GM12878 (cell line): ENCODE measurements around the gene GALNT15. TPM values are rescaled to one million over a fixed set of nuclear protein-coding genes. Genes with fewer than 3 reads are reported as not detected.

Source experiments
- ATAC-seq: fragments of 200-7000 bp; cut with Tn5 transposase; 3 replicates; pipeline ENCODE4 v1.9.1; 2020; ENCODE audit warnings: mild to moderate bottlenecking, moderate library complexity
- Bru-seq: library from RNA; stranded (reverse); fragments of 400-500 nt; gene quantifications from one replicate; lab custom pipeline; 2021; lab: Mats Ljungman, UMichigan
- BruChase-seq, 2 experiments: library from RNA; stranded (reverse); fragments of 400-500 nt; gene quantifications; one replicate each; lab custom pipeline; 2021; lab: Mats Ljungman, UMichigan
- BruUV-seq: library from RNA; stranded (reverse); fragments of 400-500 nt; replicated peaks from 2 replicates; lab custom pipeline; 2021; lab: Mats Ljungman, UMichigan
- CTCF ChIA-PET: fragments of 300-600 bp; sonication (Branson Sonifier 250); formaldehyde crosslinking; extraction: SDS; loops from one replicate; lab custom pipeline; 2021; ENCODE audit warnings: inconsistent platforms; lab: Yijun Ruan, JAX
- POLR2A ChIA-PET: fragments of 350-600 bp; formaldehyde crosslinking; extraction: SDS; loops from one replicate; lab custom pipeline; 2021; ENCODE audit warnings: inconsistent platforms; lab: Charles Lee
- RAD21 ChIA-PET: fragments of 300-600 bp; sonication (Branson Sonifier 250); formaldehyde crosslinking; loops from one replicate; lab custom pipeline; 2023; ENCODE audit warnings: antibody characterized with exemption; ENCODE audit not compliant: unreplicated experiment; lab: Charles Lee
- SMC1A ChIA-PET: fragments of 300-600 bp; sonication (Branson Sonifier 250); formaldehyde crosslinking; loops from one replicate; lab custom pipeline; 2023; ENCODE audit not compliant: unreplicated experiment, uncharacterized antibody; lab: Charles Lee
- DNase-seq: peaks from one replicate; pipeline ENCODE4 v3.0.0-alpha.2; 2011; ENCODE audit warnings: low read depth, low spot score
- FAIRE-seq: peaks from 3 replicates; lab custom pipeline; 2011; peaks lifted over from hg19 to GRCh38; lab: Jason Lieb, UNC
- H2AFZ ChIP-seq: 2 replicates; pipeline ENCODE4 v1.6.0; 2011; ENCODE audit warnings: low read depth, low read length, control low read depth; ENCODE audit not compliant: control insufficient read depth
- H3K27ac ChIP-seq: 2 replicates; pipeline ENCODE4 v1.5.1; 2011; ENCODE audit warnings: control low read depth; ENCODE audit not compliant: control insufficient read depth, insufficient read depth
- H3K27me3 ChIP-seq, 2 experiments: replicated peaks in 1 of 2; 2 replicates each; pipeline versions ENCODE4 v1.6.0 to v1.6.1; 2011; ENCODE audit warnings: low read length in 1 of 2; ENCODE audit not compliant: control insufficient read depth in 2 of 2, insufficient read depth in 2 of 2
- H3K36me3 ChIP-seq, 2 experiments: 2 replicates each; pipeline ENCODE4 v1.5.1; 2011; ENCODE audit warnings: low read length in 1 of 2; ENCODE audit not compliant: control insufficient read depth in 2 of 2, insufficient read depth in 2 of 2
- H3K4me1 ChIP-seq: 2 replicates; pipeline ENCODE4 v1.6.1; 2011; ENCODE audit warnings: mild to moderate bottlenecking, low read length, moderate library complexity, mixed read lengths; ENCODE audit not compliant: control insufficient read depth, insufficient read depth
- H3K4me2 ChIP-seq: 2 replicates; pipeline ENCODE4 v1.6.0; 2011; ENCODE audit warnings: control low read depth; ENCODE audit not compliant: control insufficient read depth, insufficient read depth
- H3K4me3 ChIP-seq: fragments of 200-600 bp; sonication (generic); 2 replicates; pipeline ENCODE4 v1.5.1; 2016
- H3K79me2 ChIP-seq: 2 replicates; pipeline ENCODE4 v1.6.0; 2011; ENCODE audit warnings: low read length; ENCODE audit not compliant: control insufficient read depth, insufficient read depth
- H3K9ac ChIP-seq: 2 replicates; pipeline ENCODE4 v1.8.0; 2011; ENCODE audit warnings: low read length, control low read depth, mixed read lengths; ENCODE audit not compliant: control insufficient read depth, insufficient read depth
- H3K9me3 ChIP-seq: replicated peaks from 3 replicates; pipeline ENCODE4 v1.5.1; 2011; ENCODE audit warnings: mild to moderate bottlenecking, low read length; ENCODE audit not compliant: control insufficient read depth, insufficient read depth
- H4K20me1 ChIP-seq: 2 replicates; pipeline ENCODE4 v1.6.0; 2011; ENCODE audit not compliant: control insufficient read depth, insufficient read depth
- CBX3 ChIP-seq: fragments of 200-600 bp; sonication (generic); IDR thresholded peaks from 2 replicates; pipeline ENCODE4 v1.6.1; 2016; ENCODE audit warnings: low read depth, borderline replicate concordance
- CEBPB ChIP-seq, 2 experiments: fragments of 150-350 bp in 1 of 2; IDR thresholded peaks; 2 replicates each; pipeline ENCODE4 v1.6.1; 2012 to 2014; ENCODE audit warnings: low read depth in 2 of 2, low read length in 2 of 2, borderline replicate concordance in 1 of 2, inconsistent platforms in 1 of 2
- DPF2 ChIP-seq: fragments of 450-650 bp; IDR thresholded peaks from 2 replicates; pipeline ENCODE4 v1.6.1; 2017; ENCODE audit warnings: mild to moderate bottlenecking
- JUNB ChIP-seq: IDR thresholded peaks from 2 replicates; pipeline ENCODE4 v1.6.1; 2016; ENCODE audit warnings: antibody characterized with exemption, mild to moderate bottlenecking
- MYB ChIP-seq: fragments of 150-350 bp; IDR thresholded peaks from 2 replicates; pipeline ENCODE4 v1.6.1; 2014; ENCODE audit warnings: mild to moderate bottlenecking, low read depth, low read length, borderline replicate concordance
- MYC ChIP-seq: IDR thresholded peaks from 2 replicates; pipeline ENCODE4 v1.6.1; 2011; ENCODE audit warnings: mild to moderate bottlenecking, low read length, moderate library complexity, inconsistent platforms; ENCODE audit not compliant: insufficient read depth, insufficient replicate concordance, insufficient read length, severe bottlenecking
- POU2F2 ChIP-seq: IDR thresholded peaks from 3 replicates; pipeline ENCODE4 v1.6.1; 2011; ENCODE audit warnings: low read depth, mild to moderate bottlenecking, low read length, borderline replicate concordance
- RAD51 ChIP-seq: fragments of 450-650 bp; IDR thresholded peaks from 2 replicates; pipeline ENCODE4 v1.6.1; 2016; ENCODE audit warnings: moderate library complexity, mild to moderate bottlenecking, inconsistent platforms
- SMAD1 ChIP-seq: fragments of 450-650 bp; IDR thresholded peaks from 2 replicates; pipeline ENCODE4 v1.6.1; 2018; ENCODE audit warnings: mild to moderate bottlenecking, low read depth; ENCODE audit not compliant: partially characterized antibody
- SPI1 ChIP-seq: IDR thresholded peaks from 2 replicates; pipeline ENCODE4 v1.6.1; 2011; ENCODE audit warnings: low read depth, mild to moderate bottlenecking, low read length, moderate library complexity, borderline replicate concordance; ENCODE audit not compliant: insufficient read depth
- TARDBP ChIP-seq: IDR thresholded peaks from 2 replicates; pipeline ENCODE4 v1.6.1; 2016; ENCODE audit warnings: borderline replicate concordance
- WRNIP1 ChIP-seq: IDR thresholded peaks from 2 replicates; pipeline ENCODE4 v1.6.1; 2011; ENCODE audit warnings: low read depth, low read length, improper control_type of control experiment, borderline replicate concordance
- ZNF207 ChIP-seq: fragments of 450-650 bp; IDR thresholded peaks from 2 replicates; pipeline ENCODE4 v1.6.1; 2014; ENCODE audit warnings: antibody characterized with exemption, mild to moderate bottlenecking, borderline replicate concordance
- WGBS: methylation state at CpG from one replicate; pipeline ENCODE4 v1.1.6; 2016; ENCODE audit warnings: low lambda C conversion rate; ENCODE audit not compliant: insufficient replicate concordance, insufficient coverage; ENCODE audit errors: missing lambda C conversion rate; 5-methylcytosine and 5-hydroxymethylcytosine counted together
- in situ Hi-C: fragments of 300-500 bp; cut with MboI; formaldehyde crosslinking; loops from 9 replicates; pipeline ENCODE4 v1.14.3; 2018; ENCODE audit warnings: mixed read lengths
- intact Hi-C: fragments of 100-400 bp; cut with micrococcal nuclease; formaldehyde crosslinking; loops from one replicate; pipeline ENCODE4 v1.14.2; 2022; ENCODE audit not compliant: unreplicated experiment
- long read RNA-seq, 2 experiments: library from polyadenylated mRNA; unstranded; transcript quantifications; one replicate each; pipeline ENCODE4 v2.0.0, GENCODE V29; 2019 to 2020
- polyA minus RNA-seq, 3 experiments: library from RNA; depleted of rRNA, polyadenylated mRNA; stranded (reverse); fragments of >200 nt; gene quantifications; 2 replicates each; pipeline ENCODE4 v1.2.3, GENCODE V29; 2011
- polyA plus RNA-seq, 11 experiments: library from polyadenylated mRNA; depleted of rRNA in 4 of 11; unstranded in 6 of 11; stranded (reverse) in 5 of 11; fragments of >200 nt; fragmentation: Nextera tagmentation in 4 of 11; fragmentation: Illumina TruSeq in 1 of 11; extraction: Ambion mirVana in 4 of 11; extraction: Trizol in 1 of 11; gene quantifications; 1 replicate in 1 of 11; 2 replicates in 10 of 11; pipeline versions ENCODE4 v1.2.1 to v1.2.3, GENCODE V29; 2011 to 2016; ENCODE audit warnings: inconsistent platforms in 2 of 11, missing spikeins in 2 of 11, low read depth in 1 of 11
- total RNA-seq, 4 experiments: library from RNA; depleted of rRNA in 3 of 4; stranded (reverse); fragments of >200 nt in 3 of 4; fragmentation: Illumina TruSeq in 1 of 4; extraction: Trizol in 1 of 4; gene quantifications; 2 replicates each; pipeline versions ENCODE4 v1.2.1 to v1.2.3, GENCODE V29; 2013 to 2021
- TF ChIP-seq, protein P1 (sequence below): fragments of 450-650 bp; IDR thresholded peaks from 2 replicates; pipeline ENCODE4 v1.6.1; 2017; ENCODE audit warnings: mild to moderate bottlenecking

Gene GALNT15
- total RNA-seq (2013; cell fraction: nucleolus; rRNA removed): not detected in 2 replicates
- total RNA-seq (2014; rRNA removed) (not detected in 2 replicates), total RNA-seq (2014; rRNA removed; fragmentation: Illumina TruSeq; extraction: Trizol) (not detected in 2 replicates), total RNA-seq (2021) (0.05 TPM in 1 of 2 replicates, not detected in the other), polyA plus RNA-seq (2011; rRNA removed) (0.03 and 0.04 TPM in 2 replicates), polyA plus RNA-seq (2014; fragmentation: Illumina TruSeq; extraction: Trizol) (not detected in 2 replicates), polyA plus RNA-seq (2014; fragmentation: Nextera tagmentation; extraction: Ambion mirVana) (not detected), polyA plus RNA-seq (2014; rRNA removed) (not detected in 2 replicates), polyA plus RNA-seq (2016; fragmentation: Nextera tagmentation; extraction: Ambion mirVana) (not detected), polyA minus RNA-seq (2011; rRNA and poly(A)+ RNA removed) (0.10 and 0.37 TPM in 2 replicates), Bru-seq, nascent RNA (percentile 10 among the genes with signal in this experiment), BruChase-seq, experiment 1, labeled RNA remaining after a 6-hour chase (percentile 8 among the genes with signal in this experiment), BruChase-seq, experiment 2, labeled RNA remaining after a 2-hour chase (percentile 6 among the genes with signal in this experiment)
- not detected for polyA plus RNA-seq (2011; ENCODE audit: low read depth)
- polyA plus RNA-seq (2011; cell fraction: cytosol; rRNA removed): not detected in 2 replicates
- polyA plus RNA-seq (2011; cell fraction: nucleus; rRNA removed): 0.09 TPM in 2 replicates
- polyA plus RNA-seq (2012): 0.08 TPM in 1 of 2 replicates, not detected in the other
- polyA minus RNA-seq (2011; cell fraction: cytosol; rRNA and poly(A)+ RNA removed): not detected in 2 replicates
- polyA minus RNA-seq (2011; cell fraction: nucleus; rRNA and poly(A)+ RNA removed): not detected in 2 replicates
- long read RNA-seq, experiment 1: 0 reads
- long read RNA-seq, experiment 2: 0 reads

GRCh38 chr3:16174389-16174788, at the start of gene GALNT15:
Gene GALNT15 (plus strand): TSS chr3:16174680. CDS start chr3:16175152, 472 bp downstream.
- no TSS peak for BruUV-seq
- Histone ChIP-seq H3K27me3 (peaks cover 0 to 3% of the 10 kb centered on the region in 2 experiments; a peak in 2 of 4 replicates), H3K9me3 (no peaks in the 10 kb centered on the region), H2AFZ (no peak within 1 kb of the TSS), H3K4me2 (no peak within 1 kb of the TSS), H3K27ac (no peak within 1 kb of the TSS), H4K20me1 (no peaks in the 10 kb centered on the region), H3K4me1 (no peaks in the 10 kb centered on the region), H3K4me3 (no peak within 1 kb of the TSS), H3K36me3 (no peaks in the 10 kb centered on the region), H3K9ac (no peak within 1 kb of the TSS), H3K79me2 (no peaks in the 10 kb centered on the region)
- ChIA-PET CTCF (interaction anchor here (1.6 to 9.8 kb wide), 2 partner anchors 102 to 126 kb away, joined by 3 to 127 read pairs; no protein-coding TSS in a partner anchor), SMC1A (interaction anchor here (0.7 to 2.4 kb wide), 6 partner anchors 69 to 187 kb away, joined by 3 to 7 read pairs (median 3); no protein-coding TSS in a partner anchor), RAD21 (interaction anchor here (0.9 to 1.2 kb wide), 4 partner anchors 125 to 362 kb away, joined by 3 to 5 read pairs (median 4); no protein-coding TSS in a partner anchor), POLR2A (no interaction called here)
- DNase-seq (no peak), FAIRE-seq (no peak), ATAC-seq (no peak)
- in situ Hi-C loops (loop anchor here (5.0 to 10.0 kb wide), 2 partner anchors 130 to 362 kb away; no protein-coding TSS in a partner anchor), intact Hi-C loops (loop anchor here (10.0 kb wide), 1 partner anchor 540 kb away; no protein-coding TSS in a partner anchor)
- WGBS: 36% methylated on average over 8 of the region's 8 CpGs
- TF ChIP-seq WRNIP1 (no peak), JUNB (no peak), RAD51 (no peak), MYC (no peak), POU2F2 (no peak), CEBPB (IDR thresholded peaks at IDR 0.05; ENCODE audit: borderline replicate concordance in 1 of 2, low read depth in 2 of 2, low read length in 2 of 2) (no peak), TARDBP (no peak), CBX3 (no peak), MYB (no peak), DPF2 (no peak), SPI1 (no peak), SMAD1 (no peak), ZNF207 (no peak)
- TF ChIP-seq, protein P1, sequence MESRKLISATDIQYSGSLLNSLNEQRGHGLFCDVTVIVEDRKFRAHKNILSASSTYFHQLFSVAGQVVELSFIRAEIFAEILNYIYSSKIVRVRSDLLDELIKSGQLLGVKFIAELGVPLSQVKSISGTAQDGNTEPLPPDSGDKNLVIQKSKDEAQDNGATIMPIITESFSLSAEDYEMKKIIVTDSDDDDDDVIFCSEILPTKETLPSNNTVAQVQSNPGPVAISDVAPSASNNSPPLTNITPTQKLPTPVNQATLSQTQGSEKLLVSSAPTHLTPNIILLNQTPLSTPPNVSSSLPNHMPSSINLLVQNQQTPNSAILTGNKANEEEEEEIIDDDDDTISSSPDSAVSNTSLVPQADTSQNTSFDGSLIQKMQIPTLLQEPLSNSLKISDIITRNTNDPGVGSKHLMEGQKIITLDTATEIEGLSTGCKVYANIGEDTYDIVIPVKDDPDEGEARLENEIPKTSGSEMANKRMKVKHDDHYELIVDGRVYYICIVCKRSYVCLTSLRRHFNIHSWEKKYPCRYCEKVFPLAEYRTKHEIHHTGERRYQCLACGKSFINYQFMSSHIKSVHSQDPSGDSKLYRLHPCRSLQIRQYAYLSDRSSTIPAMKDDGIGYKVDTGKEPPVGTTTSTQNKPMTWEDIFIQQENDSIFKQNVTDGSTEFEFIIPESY: no peak
